Neural crest cell (in vitro differentiated cells): ENCODE data around the gene FBXW8. TPM values are rescaled to one million over a fixed set of nuclear protein-coding genes. Genes with fewer than 3 reads are reported as not detected.

Experiments
- DNase-seq: peaks from one replicate; pipeline ENCODE4 v3.0.0; 2021; ENCODE audit warnings: low read depth, mixed read lengths, low spot score
- H3K27ac Mint-ChIP-seq: one replicate; pipeline ENCODE4 v1.8.0; 2021; ENCODE audit warnings: mild to moderate bottlenecking, mixed read lengths; ENCODE audit not compliant: unreplicated experiment
- H3K27me3 Mint-ChIP-seq: 2 replicates; pipeline ENCODE4 v1.8.0; 2021; ENCODE audit warnings: low read depth, mild to moderate bottlenecking, mixed read lengths
- H3K36me3 Mint-ChIP-seq: 2 replicates; pipeline ENCODE4 v1.8.0; 2021; ENCODE audit warnings: low read depth, mild to moderate bottlenecking, mixed read lengths
- H3K4me1 Mint-ChIP-seq: 2 replicates; pipeline ENCODE4 v1.8.0; 2021; ENCODE audit warnings: mixed read lengths
- H3K4me3 Mint-ChIP-seq: one replicate; pipeline ENCODE4 v1.8.0; 2021; ENCODE audit warnings: mild to moderate bottlenecking, mixed read lengths
- H3K9me3 Mint-ChIP-seq: 2 replicates; pipeline ENCODE4 v1.8.0; 2021; ENCODE audit warnings: mixed read lengths
- total RNA-seq: library from RNA; stranded (reverse); gene quantifications from 2 replicates; pipeline ENCODE4 v1.2.1, GENCODE V29; 2021
- TF ChIP-seq, protein P1 (sequence below): fragments of 200-600 bp; sonication (generic); conservative IDR thresholded peaks from 2 replicates; pipeline ENCODE4 v1.5.0; 2021; ENCODE audit warnings: antibody characterized with exemption, mild to moderate bottlenecking

FBXW8 gene
- total RNA-seq, 1 donor from 2014 or later = 34.8 TPM

DNA sequence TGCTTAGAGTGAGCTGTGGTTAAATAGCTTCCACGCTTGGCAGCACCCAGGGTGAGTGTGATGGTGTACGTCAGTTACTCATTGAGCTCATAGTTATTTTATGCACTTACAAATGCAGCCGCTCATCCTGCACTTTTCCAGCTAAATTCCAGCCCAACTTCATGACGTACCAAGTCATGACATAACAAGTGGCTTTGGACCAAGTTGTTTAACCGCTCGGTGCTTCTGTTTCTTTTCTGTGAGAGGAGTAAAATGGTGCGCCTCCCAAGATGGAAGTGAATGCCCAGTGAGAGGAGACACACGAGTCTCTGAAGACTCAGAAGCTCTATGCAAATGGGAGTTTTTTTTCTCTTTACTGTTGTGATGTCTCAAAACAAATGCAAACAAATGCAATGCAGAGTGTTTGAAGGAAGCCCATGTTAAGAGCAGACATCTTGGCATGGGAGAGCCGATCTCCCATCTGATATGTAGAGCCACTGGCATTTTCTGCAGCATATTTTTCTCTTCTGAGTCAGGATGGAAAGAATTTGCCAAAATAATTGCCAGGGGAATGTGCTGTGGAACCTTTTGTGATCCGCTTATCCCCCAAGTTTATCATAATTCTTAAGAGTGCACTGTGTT is 72.2 kb downstream of the FBXW8 start:
- H3K4me1 Mint-ChIP-seq = peaks cover 7% of the 10 kb centered on the region
- H3K27ac Mint-ChIP-seq = no peak overlapping the region
- H3K36me3 Mint-ChIP-seq = peaks cover 12% of the 10 kb centered on the region
- no peak overlapping the region for H3K4me3 Mint-ChIP-seq
- no peaks in the 10 kb centered on the region for H3K9me3 Mint-ChIP-seq
- H3K27me3 Mint-ChIP-seq = no peaks in the 10 kb centered on the region
- DNase-seq = no peak
- TF ChIP-seq, protein P1, sequence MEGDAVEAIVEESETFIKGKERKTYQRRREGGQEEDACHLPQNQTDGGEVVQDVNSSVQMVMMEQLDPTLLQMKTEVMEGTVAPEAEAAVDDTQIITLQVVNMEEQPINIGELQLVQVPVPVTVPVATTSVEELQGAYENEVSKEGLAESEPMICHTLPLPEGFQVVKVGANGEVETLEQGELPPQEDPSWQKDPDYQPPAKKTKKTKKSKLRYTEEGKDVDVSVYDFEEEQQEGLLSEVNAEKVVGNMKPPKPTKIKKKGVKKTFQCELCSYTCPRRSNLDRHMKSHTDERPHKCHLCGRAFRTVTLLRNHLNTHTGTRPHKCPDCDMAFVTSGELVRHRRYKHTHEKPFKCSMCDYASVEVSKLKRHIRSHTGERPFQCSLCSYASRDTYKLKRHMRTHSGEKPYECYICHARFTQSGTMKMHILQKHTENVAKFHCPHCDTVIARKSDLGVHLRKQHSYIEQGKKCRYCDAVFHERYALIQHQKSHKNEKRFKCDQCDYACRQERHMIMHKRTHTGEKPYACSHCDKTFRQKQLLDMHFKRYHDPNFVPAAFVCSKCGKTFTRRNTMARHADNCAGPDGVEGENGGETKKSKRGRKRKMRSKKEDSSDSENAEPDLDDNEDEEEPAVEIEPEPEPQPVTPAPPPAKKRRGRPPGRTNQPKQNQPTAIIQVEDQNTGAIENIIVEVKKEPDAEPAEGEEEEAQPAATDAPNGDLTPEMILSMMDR = no peak

DNA sequence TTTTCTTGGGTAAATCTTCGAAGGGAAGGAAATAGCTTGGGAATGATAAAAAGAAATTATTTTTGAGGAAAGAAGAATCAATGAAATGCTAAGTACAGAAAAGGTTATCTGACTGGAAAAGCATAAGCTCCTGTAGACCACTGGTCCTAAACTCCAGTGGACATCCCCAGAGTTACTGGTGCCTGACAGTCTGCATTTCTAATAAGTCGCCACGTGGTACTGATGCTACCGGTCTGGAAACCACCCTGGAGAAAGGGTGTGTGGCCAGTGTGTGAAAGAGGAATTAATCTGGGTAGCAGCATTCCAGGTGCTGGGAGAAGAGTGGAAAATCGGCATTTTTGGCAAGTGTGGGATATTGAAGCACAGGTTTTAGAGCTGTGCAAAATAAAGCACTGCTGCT is 73.3 kb downstream of the FBXW8 start:
- H3K9me3 Mint-ChIP-seq = no peaks in the 10 kb centered on the region
- DNase-seq = no peak
- H3K4me3 Mint-ChIP-seq = no peak overlapping the region
- no peaks in the 10 kb centered on the region for H3K27me3 Mint-ChIP-seq
- no peaks in the 10 kb centered on the region for H3K4me1 Mint-ChIP-seq
- H3K27ac Mint-ChIP-seq = peak overlapping the region; percentile 5
- TF ChIP-seq, protein P1 = no peak
- peaks cover 15% of the 10 kb centered on the region for H3K36me3 Mint-ChIP-seq

DNA sequence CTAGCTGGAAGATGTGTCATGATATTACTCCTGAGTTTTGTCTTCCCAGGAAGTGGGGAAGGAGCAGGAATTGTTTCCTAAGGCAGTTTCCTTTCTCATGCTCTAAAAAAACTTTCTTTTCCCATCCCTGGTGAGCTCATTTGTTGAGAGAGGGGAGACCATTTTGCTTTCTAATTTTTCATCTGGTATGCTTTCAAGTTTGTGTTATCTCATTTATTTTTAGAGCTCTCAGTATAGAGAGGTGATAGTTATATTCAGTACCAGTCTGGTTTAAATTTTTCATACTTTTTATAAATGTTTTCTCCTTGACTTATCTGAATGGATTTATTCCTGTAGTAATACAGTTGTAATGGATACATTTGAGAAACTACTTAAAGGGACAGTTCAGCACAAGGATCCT is 79.6 kb downstream of the FBXW8 start:
- Mint-ChIP-seq H3K36me3 (peaks cover 30% of the 10 kb centered on the region), H3K27ac (no peak overlapping the region), H3K4me3 (no peak overlapping the region), H3K9me3 (no peaks in the 10 kb centered on the region), H3K4me1 (no peaks in the 10 kb centered on the region), H3K27me3 (no peaks in the 10 kb centered on the region)
- TF ChIP-seq, protein P1 = no peak
- no peak for DNase-seq

DNA sequence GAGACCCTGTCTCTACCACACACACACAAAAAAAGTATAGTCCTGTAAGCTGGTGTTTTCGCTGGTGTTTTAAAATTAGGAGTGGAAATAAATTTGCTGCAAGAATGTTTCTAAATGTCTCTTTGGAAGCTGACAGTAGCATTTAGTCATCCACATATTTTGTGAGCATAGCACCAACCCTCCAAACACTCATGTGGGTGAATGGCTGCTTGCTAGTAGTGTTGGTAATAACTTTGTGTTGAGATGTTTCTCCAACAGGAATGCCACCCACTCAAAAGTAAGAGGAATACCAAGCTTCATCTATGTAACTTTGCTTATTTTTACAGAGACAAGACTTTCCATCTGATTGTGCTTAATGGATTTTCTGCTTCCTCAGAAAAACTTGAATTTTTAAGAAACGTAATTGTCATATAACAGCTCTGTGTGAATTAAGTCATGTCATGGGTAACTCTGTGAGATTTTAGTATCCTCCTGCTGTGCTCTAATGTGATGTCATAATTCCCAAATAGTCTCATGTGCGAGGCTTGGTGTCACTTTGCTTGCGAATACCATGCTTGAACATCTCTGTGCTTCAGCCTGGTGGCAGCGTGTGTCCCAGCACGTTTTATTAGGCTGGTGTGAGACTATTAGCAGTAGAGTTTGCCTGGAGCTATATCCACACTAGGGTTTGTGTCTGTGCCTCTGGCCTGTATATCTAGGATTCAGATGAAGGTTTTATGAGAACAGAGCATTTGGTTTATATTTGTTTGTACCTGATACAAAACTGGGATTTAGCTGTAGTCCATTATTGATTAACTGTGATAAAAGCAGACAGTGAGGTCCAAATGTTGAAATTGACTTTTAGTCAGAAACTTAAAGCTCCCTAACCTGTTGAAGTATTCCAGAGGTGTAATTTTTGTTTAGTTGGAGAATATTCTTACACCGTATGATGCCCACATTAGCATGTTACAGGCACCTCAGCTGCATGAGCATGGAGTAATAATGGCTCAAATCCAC is 80.5 kb downstream of the FBXW8 start:
- no peak overlapping the region for H3K4me3 Mint-ChIP-seq

DNA sequence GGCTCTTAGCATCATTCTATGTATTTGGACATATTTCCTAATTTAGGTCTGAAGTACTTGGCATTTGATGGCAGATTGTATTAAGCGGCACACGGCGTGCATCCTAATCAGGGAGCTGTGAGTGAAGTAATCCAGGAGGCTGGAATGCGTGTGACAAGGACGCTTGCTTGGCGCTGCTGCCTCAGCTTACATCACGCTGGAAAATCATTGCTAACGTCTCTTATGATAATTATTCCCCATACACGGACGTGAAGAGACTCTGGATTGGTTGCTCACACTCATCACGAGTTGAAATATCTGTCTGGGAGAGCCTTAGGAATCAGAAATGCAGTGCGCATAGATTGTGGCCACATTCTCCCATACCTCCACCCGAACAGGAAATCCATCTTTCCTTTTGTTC is 85.3 kb downstream of the FBXW8 start:
- TF ChIP-seq, protein P1 = no peak
- Mint-ChIP-seq H3K4me3 (no peak overlapping the region), H3K9me3 (no peaks in the 10 kb centered on the region), H3K27me3 (no peaks in the 10 kb centered on the region), H3K27ac (no peak overlapping the region), H3K36me3 (peaks cover 11% of the 10 kb centered on the region), H3K4me1 (peaks cover 4% of the 10 kb centered on the region)
- no peak for DNase-seq

More for the DNA sequence above, 80.5 kb downstream of the FBXW8 start:
- H3K36me3 Mint-ChIP-seq = peaks cover 24% of the 10 kb centered on the region
- TF ChIP-seq, protein P1 = no peak
- H3K27me3 Mint-ChIP-seq = no peaks in the 10 kb centered on the region
- no peak for DNase-seq
- H3K27ac Mint-ChIP-seq = no peak overlapping the region
- H3K9me3 Mint-ChIP-seq = no peaks in the 10 kb centered on the region
- H3K4me1 Mint-ChIP-seq = no peaks in the 10 kb centered on the region
